ENCODE measurements around the gene PRX.
"Not testable (repeated sequence)": the region's sequence is repeated elsewhere in the genome, so short reads cannot be mapped to it uniquely, and the experiment has no call there.

PRX gene

GRCh38 chr19:40415768-40416167 lies 2.6 kb upstream of the PRX start:
- DNase-seq (ENCODE audit: low read depth): no peak

- DNase-seq (ENCODE audit: low read depth): no peak
These were observed 1.7 kb upstream of the PRX start for GRCh38 chr19:40414542-40415535.

- DNase-seq (ENCODE audit: low read depth): no peak
These were observed 312 bp downstream of the PRX start for GRCh38 chr19:40412866-40413265.

GRCh38 chr19:40411958-40412499 lies 1.1 kb downstream of the PRX start:
- DNase-seq (ENCODE audit: low read depth): no peak

GRCh38 chr19:40411125-40411842 lies 1.9 kb downstream of the PRX start:
- no peak for DNase-seq (ENCODE audit: low read depth)

- DNase-seq (ENCODE audit: low read depth): no peak
These were observed 3.2 kb downstream of the PRX start for GRCh38 chr19:40410030-40410389.

GRCh38 chr19:40408598-40408925 lies 4.6 kb downstream of the PRX start:
- DNase-seq (ENCODE audit: low read depth): not testable (repeated sequence)

- DNase-seq (ENCODE audit: low read depth): no peak
These were observed 5.2 kb downstream of the PRX start for GRCh38 chr19:40407714-40408597.

- peak; percentile 64 for DNase-seq (ENCODE audit: low read depth)
These were observed 9.8 kb downstream of the PRX start for GRCh38 chr19:40403262-40403984.

- no peak for DNase-seq (ENCODE audit: low read depth)
These were observed 12.6 kb downstream of the PRX start for GRCh38 chr19:40400559-40400958.

GRCh38 chr19:40398417-40399131 lies 14.6 kb downstream of the PRX start:
- peak; percentile 13 for DNase-seq (ENCODE audit: low read depth)

- no peak for DNase-seq (ENCODE audit: low read depth)
These were observed 15.6 kb downstream of the PRX start for GRCh38 chr19:40397568-40397906.

- no peak for DNase-seq (ENCODE audit: low read depth)
These were observed 16.2 kb downstream of the PRX start for GRCh38 chr19:40396886-40397567.

GRCh38 chr19:40395956-40396355 lies 17.2 kb downstream of the PRX start:
- DNase-seq (ENCODE audit: low read depth): no peak

- no peak for DNase-seq (ENCODE audit: low read depth)
These were observed 18.4 kb downstream of the PRX start for GRCh38 chr19:40394816-40395210.

- no peak for DNase-seq (ENCODE audit: low read depth)
These were observed 19.0 kb downstream of the PRX start for GRCh38 chr19:40393894-40394815.

- no peak for DNase-seq (ENCODE audit: low read depth)
These were observed 20.2 kb downstream of the PRX start for GRCh38 chr19:40392894-40393517.

GRCh38 chr19:40392123-40392522 lies 21.1 kb downstream of the PRX start:
- DNase-seq (ENCODE audit: low read depth): no peak

Measured in stimulated activated CD8-positive, alpha-beta memory T cell treated with anti-CD3 and anti-CD28 coated beads, Interleukin-12 subunit alpha, Interleukin-12 subunit beta, amount 100 ng/mL, for 4 hours (primary cell).